MM.1S (cell line): Measurements from ENCODE around the gene KRT4.

Source experiments
- CTCF ChIP-seq: fragments of 300-600 bp; sonication (generic); IDR thresholded peaks from 2 replicates; pipeline ENCODE4 v1.5.1; 2016; ENCODE audit warnings: antibody characterized with exemption, low read length, mixed read lengths
- EZH2 ChIP-seq: fragments of 300-600 bp; sonication (generic); optimal IDR thresholded peaks from 2 replicates; pipeline ENCODE3; 2017; ENCODE audit warnings: low read depth, mild to moderate bottlenecking, antibody characterized with exemption, low read length, mixed read lengths

- TF ChIP-seq CTCF (no peak), EZH2 (no peak)
These were observed 29.0 kb downstream of the KRT4 start for GRCh38 chr12:52784909-52785308.
